Activated naive CD8-positive, alpha-beta T cell treated with anti-CD3 and anti-CD28 coated beads, Interleukin-2, amount 10 ng/mL, durations not matched to agents 7 days and 5 days (primary cell): Measurements from ENCODE around the gene EXD3. TPM values are rescaled to one million over a fixed set of nuclear protein-coding genes. Genes with fewer than 3 reads are reported as not detected.

Experiments
- ATAC-seq: fragments of 150-1000 bp; cut with Tn5 transposase; one replicate; pipeline ENCODE4 v1.10.0; 2021; ENCODE audit warnings: low read depth, moderate library complexity
- POLR2A ChIA-PET: fragments of 350-600 bp; sonication (Branson Sonifier 250); formaldehyde crosslinking; loops from one replicate; lab custom pipeline; 2021; ENCODE audit warnings: antibody characterized with exemption; lab: Charles Lee
- DNase-seq: peaks from one replicate; pipeline ENCODE4 v3.0.0; 2021
- H3K27ac Mint-ChIP-seq: one replicate; pipeline ENCODE4 v1.8.0; 2022; ENCODE audit warnings: mild to moderate bottlenecking, mixed read lengths
- H3K27me3 Mint-ChIP-seq: one replicate; pipeline ENCODE4 v1.8.0; 2022; ENCODE audit warnings: mild to moderate bottlenecking, moderate library complexity, mixed read lengths
- H3K36me3 Mint-ChIP-seq: one replicate; pipeline ENCODE4 v1.8.0; 2021; ENCODE audit warnings: mild to moderate bottlenecking, mixed read lengths
- H3K4me1 Mint-ChIP-seq: one replicate; pipeline ENCODE4 v1.8.0; 2021; ENCODE audit warnings: mixed read lengths
- H3K4me3 Mint-ChIP-seq: one replicate; pipeline ENCODE4 v1.8.0; 2022; ENCODE audit warnings: mild to moderate bottlenecking, moderate library complexity, mixed read lengths
- H3K9me3 Mint-ChIP-seq: one replicate; pipeline ENCODE4 v1.8.0; 2021; ENCODE audit warnings: mixed read lengths
- total RNA-seq, 2 experiments: library from RNA; stranded (reverse); gene quantifications; one replicate each; pipeline ENCODE4 v1.2.3, GENCODE V29; 2021

EXD3 gene
- total RNA-seq, 2 experiments from 2014 or later = 23.4 to 24.7 TPM

- ATAC-seq (no peak), DNase-seq (no peak)
- H3K27me3 Mint-ChIP-seq = peaks cover 2% of the 10 kb centered on the region
- H3K36me3 Mint-ChIP-seq = peaks cover 5% of the 10 kb centered on the region
- peaks cover 18% of the 10 kb centered on the region for H3K9me3 Mint-ChIP-seq
- H3K27ac Mint-ChIP-seq = no peak overlapping the region
- no peaks in the 10 kb centered on the region for H3K4me1 Mint-ChIP-seq
- H3K4me3 Mint-ChIP-seq = no peak overlapping the region
- POLR2A ChIA-PET = no interaction called here
Observed at GRCh38 chr9:137357166-137357565, 65.8 kb downstream of the EXD3 start.

GRCh38 chr9:137355761-137356365, 67.1 kb downstream of the EXD3 start:
- POLR2A ChIA-PET = no interaction called here
- no peak overlapping the region for H3K27ac Mint-ChIP-seq
- H3K4me3 Mint-ChIP-seq = no peak overlapping the region
- H3K27me3 Mint-ChIP-seq = no peaks in the 10 kb centered on the region
- no peak for DNase-seq
- H3K4me1 Mint-ChIP-seq = no peaks in the 10 kb centered on the region
- H3K9me3 Mint-ChIP-seq = peaks cover 13% of the 10 kb centered on the region
- H3K36me3 Mint-ChIP-seq = peaks cover 5% of the 10 kb centered on the region
- ATAC-seq = peak; percentile 12

GRCh38 chr9:137354845-137355760, 67.9 kb downstream of the EXD3 start:
- Mint-ChIP-seq H3K4me1 (no peaks in the 10 kb centered on the region), H3K4me3 (no peak overlapping the region), H3K36me3 (peaks cover 5% of the 10 kb centered on the region), H3K9me3 (peaks cover 13% of the 10 kb centered on the region), H3K27ac (no peak overlapping the region), H3K27me3 (no peaks in the 10 kb centered on the region)
- ATAC-seq = no peak
- POLR2A ChIA-PET = no interaction called here
- no peak for DNase-seq

GRCh38 chr9:137354153-137354844, 68.7 kb downstream of the EXD3 start:
- H3K27me3 Mint-ChIP-seq = no peaks in the 10 kb centered on the region
- no peak overlapping the region for H3K4me3 Mint-ChIP-seq
- ATAC-seq (no peak), DNase-seq (no peak)
- POLR2A ChIA-PET = interaction anchor here (0.6 kb wide), 1 partner anchor 336 kb away, joined by 4 read pairs; no protein-coding TSS in a partner anchor
- H3K9me3 Mint-ChIP-seq = peaks cover 13% of the 10 kb centered on the region
- peaks cover 5% of the 10 kb centered on the region for H3K36me3 Mint-ChIP-seq
- no peak overlapping the region for H3K27ac Mint-ChIP-seq
- H3K4me1 Mint-ChIP-seq = no peaks in the 10 kb centered on the region

GRCh38 chr9:137353223-137354152, 69.5 kb downstream of the EXD3 start:
- Mint-ChIP-seq H3K9me3 (peaks cover 13% of the 10 kb centered on the region), H3K36me3 (peaks cover 5% of the 10 kb centered on the region), H3K27ac (no peak overlapping the region), H3K4me1 (no peaks in the 10 kb centered on the region), H3K4me3 (no peak overlapping the region), H3K27me3 (no peaks in the 10 kb centered on the region)
- DNase-seq (no peak), ATAC-seq (no peak)
- POLR2A ChIA-PET = interaction anchor here (0.6 kb wide), 1 partner anchor 337 kb away, joined by 4 read pairs; no protein-coding TSS in a partner anchor

- H3K36me3 Mint-ChIP-seq = peaks cover 5% of the 10 kb centered on the region
- peaks cover 10% of the 10 kb centered on the region for H3K9me3 Mint-ChIP-seq
- H3K27me3 Mint-ChIP-seq = no peaks in the 10 kb centered on the region
- DNase-seq (no peak), ATAC-seq (no peak)
- POLR2A ChIA-PET = no interaction called here
- no peaks in the 10 kb centered on the region for H3K4me1 Mint-ChIP-seq
- no peak overlapping the region for H3K4me3 Mint-ChIP-seq
- no peak overlapping the region for H3K27ac Mint-ChIP-seq
Observed at GRCh38 chr9:137352511-137353222, 70.3 kb downstream of the EXD3 start.

GRCh38 chr9:137351781-137352501, 71.0 kb downstream of the EXD3 start:
- peaks cover 4% of the 10 kb centered on the region for H3K9me3 Mint-ChIP-seq
- no peaks in the 10 kb centered on the region for H3K4me1 Mint-ChIP-seq
- POLR2A ChIA-PET = no interaction called here
- ATAC-seq (no peak), DNase-seq (no peak)
- H3K27me3 Mint-ChIP-seq = no peaks in the 10 kb centered on the region
- no peaks in the 10 kb centered on the region for H3K36me3 Mint-ChIP-seq
- H3K4me3 Mint-ChIP-seq = no peak overlapping the region
- no peak overlapping the region for H3K27ac Mint-ChIP-seq

GRCh38 chr9:137350696-137351584, 72.0 kb downstream of the EXD3 start:
- Mint-ChIP-seq H3K4me3 (no peak overlapping the region), H3K27me3 (no peaks in the 10 kb centered on the region), H3K27ac (no peak overlapping the region), H3K36me3 (no peaks in the 10 kb centered on the region), H3K4me1 (no peaks in the 10 kb centered on the region), H3K9me3 (no peaks in the 10 kb centered on the region)
- ATAC-seq (no peak), DNase-seq (no peak)
- POLR2A ChIA-PET = no interaction called here

- H3K4me3 Mint-ChIP-seq = no peak overlapping the region
- H3K9me3 Mint-ChIP-seq = no peaks in the 10 kb centered on the region
- no peaks in the 10 kb centered on the region for H3K27me3 Mint-ChIP-seq
- POLR2A ChIA-PET = no interaction called here
- no peak for DNase-seq
- no peak for ATAC-seq
- H3K4me1 Mint-ChIP-seq = no peaks in the 10 kb centered on the region
- no peak overlapping the region for H3K27ac Mint-ChIP-seq
- no peaks in the 10 kb centered on the region for H3K36me3 Mint-ChIP-seq
Observed at GRCh38 chr9:137349471-137350033, 73.4 kb downstream of the EXD3 start.

GRCh38 chr9:137348769-137349470, 74.0 kb downstream of the EXD3 start:
- Mint-ChIP-seq H3K4me1 (no peaks in the 10 kb centered on the region), H3K4me3 (no peak overlapping the region), H3K36me3 (no peaks in the 10 kb centered on the region), H3K27me3 (no peaks in the 10 kb centered on the region), H3K27ac (no peak overlapping the region), H3K9me3 (no peaks in the 10 kb centered on the region)
- ATAC-seq (no peak), DNase-seq (no peak)
- POLR2A ChIA-PET = no interaction called here
